HG02642 (cell line): ENCODE results near the gene KLHDC8B.

ENCODE experiments used
- ATAC-seq: cut with Tn5 transposase; IDR thresholded peaks from one replicate; pipeline ENCODE4 v1.9.1; 2021; ENCODE audit warnings: mild to moderate bottlenecking; ENCODE audit not compliant: unreplicated experiment, poor library complexity

The KLHDC8B gene

GRCh38 chr3:49158103-49158709, 13.2 kb upstream of the KLHDC8B start:
- no peak for ATAC-seq

GRCh38 chr3:49158792-49159191, 12.6 kb upstream of the KLHDC8B start:
- no peak for ATAC-seq

GRCh38 chr3:49161197-49161596, 10.2 kb upstream of the KLHDC8B start:
- no peak for ATAC-seq

GRCh38 chr3:49161808-49162530, 9.4 kb upstream of the KLHDC8B start:
- no peak for ATAC-seq

- ATAC-seq, result no peak
Observed at GRCh38 chr3:49162751-49163419, 8.5 kb upstream of the KLHDC8B start.

- no peak for ATAC-seq
Observed at GRCh38 chr3:49163609-49164008, 7.8 kb upstream of the KLHDC8B start.

GRCh38 chr3:49164983-49165720, 6.2 kb upstream of the KLHDC8B start:
- ATAC-seq, result no peak

GRCh38 chr3:49165771-49166751, 5.3 kb upstream of the KLHDC8B start, which contains the start of gene CCDC71:
Gene CCDC71 (minus strand): TSS chr3:49166331. CDS start chr3:49164208, 2,123 bp downstream.
- peak; percentile 66 for ATAC-seq

- no peak for ATAC-seq
Observed at GRCh38 chr3:49166752-49167556, 4.4 kb upstream of the KLHDC8B start.

GRCh38 chr3:49170744-49171118, 667 bp upstream of the KLHDC8B start:
- no peak for ATAC-seq

GRCh38 chr3:49171775-49172500, 540 bp downstream of the KLHDC8B start:
- no peak for ATAC-seq

GRCh38 chr3:49172551-49173041, 1.2 kb downstream of the KLHDC8B start:
- ATAC-seq, result no peak

GRCh38 chr3:49173116-49173791, 1.9 kb downstream of the KLHDC8B start:
- ATAC-seq, result no peak

GRCh38 chr3:49173792-49174170, 2.4 kb downstream of the KLHDC8B start:
- ATAC-seq, result no peak

GRCh38 chr3:49174397-49174985, 3.1 kb downstream of the KLHDC8B start:
- ATAC-seq, result no peak

- ATAC-seq, result no peak
Observed at GRCh38 chr3:49175530-49175929, 4.1 kb downstream of the KLHDC8B start.

GRCh38 chr3:49177073-49177472, 5.7 kb downstream of the KLHDC8B start:
- ATAC-seq, result no peak
